SK-MEL-5 (cell line): ENCODE measurements around the gene ADAMTS14. TPM values are rescaled to one million over a fixed set of nuclear protein-coding genes. Genes with fewer than 3 reads are reported as not detected.

Experiments
- DNase-seq: peaks from one replicate; pipeline ENCODE4 v3.0.0-alpha.2; 2016; ENCODE audit warnings: low read depth, low spot score
- in situ Hi-C: cut with HindIII; loops from 2 replicates; pipeline ENCODE4 v1.10.0; 2016; ENCODE audit warnings: low sequenced_read_pairs, high pct_unique_total_duplicates, low pct_unique_long_range_greater_than_20kb
- small RNA-seq, 2 experiments: library from RNA; depleted of rRNA; stranded (forward); fragments of <200 nt; gene quantifications; one replicate each; pipeline ENCODE3, GENCODE V24; 2014
- total RNA-seq: library from RNA; depleted of rRNA; stranded (reverse); fragments of >200 nt; shearing (Covaris generic); gene quantifications from 2 replicates; pipeline ENCODE4 v1.2.3, GENCODE V29; 2014; rRNA removed

Gene ADAMTS14
- total RNA-seq, 1 experiment from 2014 or later: 0.16 TPM

DNA sequence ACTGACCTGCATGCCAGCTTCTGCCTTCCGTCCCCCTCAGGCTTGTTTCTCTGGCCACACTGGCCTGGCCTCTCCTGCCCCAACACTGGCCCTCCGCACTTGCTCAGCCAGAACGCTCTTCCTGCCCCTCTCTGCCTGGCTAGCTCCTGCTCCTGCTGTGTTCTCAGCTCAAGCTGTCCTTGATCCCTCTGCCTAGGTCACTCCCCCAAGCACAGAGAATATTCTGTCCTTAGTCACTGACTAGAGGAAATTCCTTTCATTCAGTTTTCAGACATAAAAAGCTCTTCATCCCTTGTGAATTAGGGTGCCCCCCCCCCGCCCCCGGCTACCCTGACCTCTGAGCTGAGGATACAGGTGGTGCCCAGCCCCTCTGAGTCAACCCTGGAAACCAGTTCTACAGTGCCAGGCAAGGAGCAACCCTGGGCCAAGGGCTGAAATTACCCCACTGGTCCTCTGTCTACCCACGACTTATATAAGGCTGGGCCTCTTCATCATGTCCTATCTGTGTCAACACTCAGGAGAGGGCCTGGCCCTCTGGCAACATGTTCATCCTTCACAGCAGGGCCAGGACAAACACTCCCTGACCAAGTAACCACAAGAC, 136.8 kb downstream of the ADAMTS14 start:
- in situ Hi-C loops: no loop called here
- DNase-seq: no peak

DNA sequence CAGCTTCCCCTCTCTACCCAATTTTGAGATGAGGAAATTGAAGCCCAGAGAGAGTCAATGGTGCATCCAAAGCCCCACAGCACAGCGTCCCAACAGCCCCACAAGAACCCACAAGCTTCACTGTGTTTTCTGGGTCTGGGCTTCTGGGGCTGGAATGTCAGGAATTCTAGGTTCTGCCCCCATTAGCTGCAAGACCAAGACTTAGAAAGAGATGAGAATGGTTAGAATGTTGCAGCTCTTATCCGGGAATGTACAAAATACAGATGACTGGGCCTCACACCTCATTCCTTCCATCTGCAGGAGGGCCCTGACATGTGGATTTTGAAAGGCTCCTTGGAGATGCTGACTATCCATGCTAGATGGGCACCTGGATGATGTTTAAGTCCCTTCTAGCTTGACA, 137.4 kb downstream of the ADAMTS14 start:
- DNase-seq: no peak
- in situ Hi-C loops: no loop called here

DNA sequence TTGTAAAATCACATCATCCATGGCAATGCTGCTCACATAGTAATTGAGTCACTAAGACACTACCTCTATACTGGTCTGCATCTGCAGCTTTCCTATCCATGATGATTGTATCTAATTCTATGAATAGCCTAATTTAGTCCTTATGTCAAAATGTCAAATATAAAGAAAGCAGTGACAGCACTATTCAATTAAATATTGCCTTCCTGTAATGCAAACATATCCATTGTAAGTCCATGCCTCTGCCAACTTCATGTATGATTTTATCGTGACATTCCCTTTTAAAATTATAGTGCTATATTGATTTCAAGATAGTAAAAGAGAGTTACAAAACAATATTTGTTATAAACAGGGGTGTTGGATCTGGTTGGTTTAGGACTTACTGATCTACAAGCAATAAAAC, 138.7 kb downstream of the ADAMTS14 start:
- no peak for DNase-seq
- in situ Hi-C loops: no loop called here

DNA sequence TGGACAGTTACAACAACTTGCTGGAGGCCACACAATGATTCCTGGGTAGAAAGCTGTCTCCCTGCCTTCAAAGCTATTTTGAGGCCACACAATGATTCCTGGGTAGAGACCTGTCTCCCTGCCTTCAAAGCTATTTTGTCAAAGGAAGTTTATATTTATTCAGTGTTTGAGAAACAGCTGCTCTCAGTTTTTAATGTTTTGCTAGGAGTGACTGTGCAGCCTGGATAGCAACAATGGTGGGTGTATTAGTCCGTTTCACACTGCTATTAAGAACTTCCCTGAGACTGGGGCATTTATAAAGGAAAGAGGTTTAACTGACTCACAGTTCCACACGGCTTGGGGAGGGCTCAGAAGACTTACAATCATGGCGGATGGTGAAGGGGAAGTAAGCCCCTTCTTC, 139.6 kb downstream of the ADAMTS14 start:
- in situ Hi-C loops: no loop called here
- no peak for DNase-seq

Small RNA genes lying within 50 kb of the gene (small RNA-seq; reads per million reads assigned to genes)
- gene RPS26P40: 0 reads per million in 2 experiments

Other genes with a start within 250 kb of the ADAMTS14 start
- gene NODAL, start 230.8 kb upstream of the ADAMTS14 start, total RNA-seq: not detected in 2 replicates
- gene PALD1, start 193.7 kb upstream of the ADAMTS14 start, total RNA-seq: 1.8 and 2.0 TPM in 2 replicates
- not detected in 2 replicates for gene PRF1, start 69.8 kb upstream of the ADAMTS14 start, total RNA-seq
- gene TBATA, start 112.9 kb downstream of the ADAMTS14 start, total RNA-seq: not detected in 2 replicates
- gene SGPL1, start 143.4 kb downstream of the ADAMTS14 start, total RNA-seq: 25.8 and 27.4 TPM in 2 replicates
- gene PCBD1, start 216.1 kb downstream of the ADAMTS14 start, total RNA-seq: 60.1 and 60.3 TPM in 2 replicates